ENCODE results near the gene TMEM167A. TPM values are rescaled to one million over a fixed set of nuclear protein-coding genes. Genes with fewer than 3 reads are reported as not detected.

The TMEM167A gene
- total and polyA plus RNA-seq, 2 of the 8 experiments (the other 6 are each of a cell fraction or from before 2014, with no cell fraction given): 50.6 to 178 TPM

DNA sequence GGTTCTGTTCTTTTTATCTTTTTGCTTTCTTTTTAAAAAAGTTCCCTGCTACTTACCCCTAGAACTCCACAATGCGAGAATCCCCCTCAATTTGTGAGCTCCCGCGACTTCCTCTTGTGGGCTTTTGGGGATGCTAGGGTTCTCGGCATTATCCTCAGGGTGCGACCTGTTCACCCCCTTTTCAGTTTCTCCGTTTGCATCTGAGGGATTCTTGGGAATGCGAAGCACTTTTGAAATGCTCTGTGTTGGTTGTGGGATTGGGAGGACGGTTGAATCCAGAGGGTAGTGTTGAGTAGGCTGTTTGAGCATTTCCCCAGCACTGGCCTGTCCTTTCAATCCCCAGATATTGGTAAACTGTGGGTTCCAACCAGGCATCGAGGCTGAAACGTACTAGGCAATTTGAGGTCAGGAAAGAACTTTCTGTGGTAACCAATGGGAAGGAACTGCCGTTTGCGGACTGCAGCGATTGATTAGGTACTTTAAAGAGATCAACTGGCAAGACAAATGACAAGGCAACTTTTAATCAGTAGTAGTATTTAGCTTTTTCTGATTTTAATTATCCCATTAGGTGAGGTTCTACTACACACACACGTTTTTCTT, 568 bp upstream of the TMEM167A start (continued):
- TF ChIP-seq, protein P1, sequence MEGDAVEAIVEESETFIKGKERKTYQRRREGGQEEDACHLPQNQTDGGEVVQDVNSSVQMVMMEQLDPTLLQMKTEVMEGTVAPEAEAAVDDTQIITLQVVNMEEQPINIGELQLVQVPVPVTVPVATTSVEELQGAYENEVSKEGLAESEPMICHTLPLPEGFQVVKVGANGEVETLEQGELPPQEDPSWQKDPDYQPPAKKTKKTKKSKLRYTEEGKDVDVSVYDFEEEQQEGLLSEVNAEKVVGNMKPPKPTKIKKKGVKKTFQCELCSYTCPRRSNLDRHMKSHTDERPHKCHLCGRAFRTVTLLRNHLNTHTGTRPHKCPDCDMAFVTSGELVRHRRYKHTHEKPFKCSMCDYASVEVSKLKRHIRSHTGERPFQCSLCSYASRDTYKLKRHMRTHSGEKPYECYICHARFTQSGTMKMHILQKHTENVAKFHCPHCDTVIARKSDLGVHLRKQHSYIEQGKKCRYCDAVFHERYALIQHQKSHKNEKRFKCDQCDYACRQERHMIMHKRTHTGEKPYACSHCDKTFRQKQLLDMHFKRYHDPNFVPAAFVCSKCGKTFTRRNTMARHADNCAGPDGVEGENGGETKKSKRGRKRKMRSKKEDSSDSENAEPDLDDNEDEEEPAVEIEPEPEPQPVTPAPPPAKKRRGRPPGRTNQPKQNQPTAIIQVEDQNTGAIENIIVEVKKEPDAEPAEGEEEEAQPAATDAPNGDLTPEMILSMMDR (IDR thresholded peaks at IDR 0.05; ENCODE audit: control extremely low read depth in 1 of 3, insufficient read depth in 1 of 3, low read depth in 1 of 3, low read length in 3 of 3): no peak
- no peak for TF ChIP-seq FOSL1 (IDR thresholded peaks at IDR 0.05; ENCODE audit: insufficient read depth, low read depth, low read length)

Data from H1 (cell line).